Pericardium fibroblast (primary cell): ENCODE results near the gene TTL. TPM values are rescaled to one million over a fixed set of nuclear protein-coding genes. Genes with fewer than 3 reads are reported as not detected.

ENCODE experiments used
- total RNA-seq: library from RNA; depleted of rRNA; stranded (reverse); fragments of >200 nt; gene quantifications from 2 replicates; pipeline ENCODE4 v1.2.3, GENCODE V29; 2015

Gene TTL
- total RNA-seq = 19.6 and 28.8 TPM in 2 replicates

DNA sequence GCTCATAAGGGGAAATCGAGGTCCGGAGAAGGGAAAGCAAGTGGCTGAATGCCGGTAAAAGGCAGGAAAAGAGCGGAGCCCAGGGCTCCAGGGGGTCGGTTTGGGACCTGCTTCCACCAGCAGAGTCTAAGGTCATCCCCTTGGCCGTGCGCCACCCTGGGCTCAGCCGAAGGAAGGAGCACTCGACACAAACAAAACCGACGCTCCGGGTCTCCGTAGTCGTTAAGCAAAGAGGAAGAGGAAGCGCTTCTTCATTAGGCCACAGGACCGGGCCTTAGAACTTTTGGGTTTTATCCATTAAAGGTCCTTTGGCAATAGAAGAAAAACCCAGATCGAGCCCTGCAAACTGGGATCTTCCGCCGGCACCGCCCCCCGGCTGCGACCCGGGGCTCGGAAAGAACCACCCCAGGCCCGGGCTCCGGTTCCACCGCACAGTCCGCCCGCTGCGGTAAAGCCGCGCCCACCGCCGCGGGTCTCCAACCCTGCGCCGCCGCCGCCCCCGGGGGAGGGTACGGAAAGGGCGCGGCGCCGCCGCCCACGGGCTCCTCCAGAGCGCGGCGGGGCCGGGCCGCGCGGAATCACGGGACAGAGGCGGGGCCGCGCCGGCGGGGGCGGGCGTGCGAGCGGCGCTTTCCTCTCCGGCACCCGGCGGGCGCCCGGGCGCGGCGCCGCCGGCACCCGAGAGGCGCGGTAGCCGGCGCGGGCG is at the start of gene TTL:
TSS of gene TTL (plus strand) at position 629 of the 706 bp plus-strand sequence. CDS start 189 bp downstream, outside the sequence.

DNA sequence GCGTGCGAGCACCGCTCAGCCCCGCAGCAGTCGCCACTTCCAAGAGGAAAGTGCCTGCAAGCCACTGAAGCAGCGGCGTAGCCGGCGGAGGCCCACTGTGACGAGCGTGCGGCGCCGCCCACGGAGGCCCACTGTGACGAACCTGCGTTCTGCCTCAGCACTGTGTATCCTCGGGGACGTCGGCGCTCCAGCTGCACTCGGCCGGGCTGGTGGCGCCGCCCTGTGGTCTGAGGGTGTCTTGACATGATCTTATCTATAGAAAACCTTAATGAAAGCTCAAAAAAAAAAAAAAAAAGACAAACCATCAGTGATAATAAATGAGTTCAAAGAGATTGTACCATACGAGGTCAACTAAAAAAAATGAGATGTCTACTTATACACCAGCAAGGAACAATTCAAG is 48.5 kb upstream of the TTL start, which contains the start of gene RGPD8:
TSS of gene RGPD8 (minus strand) at position 166 of the 400 bp plus-strand sequence. CDS start 192 bp downstream, outside the sequence.

DNA sequence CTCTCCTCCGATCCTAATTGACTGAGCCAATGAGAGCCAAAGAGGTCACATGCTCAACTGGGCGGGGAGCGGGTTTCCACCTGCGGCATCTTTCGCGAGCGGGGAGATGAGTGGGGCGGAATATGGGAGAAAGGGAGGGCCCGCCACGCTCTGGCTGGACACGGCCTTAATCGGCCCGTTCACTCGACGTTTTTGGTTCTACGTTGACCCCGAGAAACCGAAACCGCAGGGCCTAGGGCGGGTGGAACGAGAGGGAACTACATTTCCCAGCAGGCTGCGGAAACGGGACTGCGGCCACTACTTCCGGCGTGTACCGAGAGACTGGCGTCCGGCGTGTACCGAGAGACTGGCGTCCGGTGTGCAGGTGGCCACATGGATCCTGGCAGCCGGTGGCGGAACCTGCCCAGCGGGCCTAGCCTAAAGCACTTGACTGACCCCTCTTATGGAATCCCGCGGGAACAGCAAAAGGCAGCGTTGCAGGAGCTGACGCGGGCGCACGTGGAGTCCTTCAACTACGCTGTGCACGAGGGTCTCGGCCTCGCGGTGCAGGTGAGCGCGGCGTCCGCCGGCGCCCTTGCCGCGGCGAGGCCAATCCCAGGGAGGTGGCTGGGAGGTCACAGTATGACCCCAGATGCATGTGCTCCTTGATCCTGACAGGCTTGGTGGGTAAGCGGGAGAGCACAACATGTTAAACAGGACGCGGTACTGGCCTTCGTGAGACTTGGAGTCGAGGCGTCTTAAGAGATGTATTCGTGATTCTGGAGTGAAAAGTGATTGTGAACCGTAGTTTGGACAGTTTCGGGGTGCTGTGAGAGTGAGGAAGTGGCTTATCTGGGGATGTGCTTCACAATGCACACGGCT is 60.4 kb downstream of the TTL start, which contains the start of gene POLR1B:
TSS of gene POLR1B (plus strand) at position 343 of the 861 bp plus-strand sequence. CDS start at position 373, 30 bp downstream.

DNA sequence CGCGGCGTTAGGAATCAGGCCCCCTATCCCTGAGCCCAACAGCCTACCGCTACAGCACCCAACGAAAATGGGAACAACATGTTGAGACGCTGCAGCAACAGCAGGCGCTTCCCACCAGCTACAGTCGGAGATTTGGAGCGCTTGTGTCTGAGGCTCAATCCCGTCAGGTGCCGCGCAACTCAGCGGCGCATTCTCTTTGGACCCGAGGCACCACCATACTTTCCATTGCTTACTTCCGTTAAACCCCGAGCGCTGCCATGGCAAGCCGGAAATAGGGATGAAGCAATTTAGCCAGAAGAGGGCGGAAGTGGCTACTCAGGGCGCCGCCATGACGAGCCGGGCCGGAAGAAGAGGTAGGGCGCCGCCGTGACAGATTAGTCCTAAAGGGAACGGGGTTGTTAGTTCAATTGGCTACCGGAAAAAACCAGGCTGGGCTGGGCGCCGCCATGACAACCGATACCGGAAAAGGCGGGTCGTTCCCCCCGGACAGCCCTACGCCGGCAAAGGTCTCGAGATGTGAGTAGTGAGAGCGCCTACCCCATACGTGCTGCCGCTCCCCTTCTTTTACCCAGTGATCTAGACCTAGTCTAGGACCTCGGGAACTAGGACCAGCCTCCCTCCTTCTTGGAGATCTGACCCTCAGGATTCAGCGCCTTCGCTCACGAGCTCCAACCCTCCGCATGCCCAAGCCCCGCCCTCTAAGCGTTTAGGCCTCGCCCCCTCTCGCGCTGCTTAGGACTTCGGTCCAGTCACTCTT is 102.4 kb downstream of the TTL start, which contains the start of gene CHCHD5:
TSS of gene CHCHD5 (plus strand) at position 476 of the 757 bp plus-strand sequence. CDS start at position 515, 39 bp downstream.

Other genes starting within 250 kb of the TTL start
- 3.9 and 9.8 TPM in 2 replicates for gene ZC3H8, start 227.1 kb upstream of the TTL start, total RNA-seq
- 2.0 and 2.3 TPM in 2 replicates for gene ZC3H6, start 206.6 kb upstream of the TTL start, total RNA-seq
- 3.9 and 4.7 TPM in 2 replicates for gene RGPD8, start 48.5 kb upstream of the TTL start, total RNA-seq
- 6.3 and 7.2 TPM in 2 replicates for gene POLR1B, start 60.3 kb downstream of the TTL start, total RNA-seq
- 8.8 and 33.1 TPM in 2 replicates for gene CHCHD5, start 102.5 kb downstream of the TTL start, total RNA-seq
- 29.5 and 48.3 TPM in 2 replicates for gene SLC20A1, start 163.8 kb downstream of the TTL start, total RNA-seq
- not detected in 2 replicates for gene NT5DC4, start 238.9 kb downstream of the TTL start, total RNA-seq